ENCODE measurements around the gene EME2.

GRCh38 chr16:1790611-1791255, 18.1 kb downstream of the EME2 start:
- TF ChIP-seq CTCF (IDR thresholded peaks at IDR 0.05; ENCODE audit: low read depth, low read length, missing input control) (no peak), GABPA (IDR thresholded peaks at IDR 0.05 in 1 of 2, conservative IDR thresholded peaks at IDR 0.05 in 1 of 2) (no peak), REST (IDR thresholded peaks at IDR 0.05) (no peak), RAD21 (IDR thresholded peaks at IDR 0.05) (no peak)

Data from liver (tissue), 3 donors.